C1 segment of cervical spinal cord (tissue), 14 donors: ENCODE results near the gene RAB25.
"Not testable (repeated sequence)": the region's sequence is repeated elsewhere in the genome, so short reads cannot be mapped to it uniquely, and the experiment has no call there.

Source experiments
- DNase-seq, 14 donors: peaks; one replicate each; lab custom pipeline; 2025; lab: John Stamatoyannopoulos, UW

Gene RAB25

GRCh38 chr1:156116731-156117130 lies 55.8 kb downstream of the RAB25 start:
- DNase-seq = not testable (repeated sequence)

- no peak for DNase-seq
Measured at GRCh38 chr1:156117414-156118176, 56.6 kb downstream of the RAB25 start.

GRCh38 chr1:156118177-156118868 lies 57.4 kb downstream of the RAB25 start:
- DNase-seq = no peak

- peak in 7 of 14 donors; percentile 33 to 81 (median 45) for DNase-seq
Measured at GRCh38 chr1:156119503-156120209, 58.7 kb downstream of the RAB25 start.
